ENCODE data around the gene SERP2.
A peak's percentile ranks its signal among the peaks of the same experiment; 100 is the strongest.

Gene SERP2

GRCh38 chr13:44388427-44389059 is 14.9 kb downstream of the SERP2 start:
- peak; percentile 79 for DNase-seq (ENCODE audit: low read depth, low spot score)

- no peak for DNase-seq (ENCODE audit: low read depth, low spot score)
Observed at GRCh38 chr13:44389060-44389666, 15.5 kb downstream of the SERP2 start.

- no peak for DNase-seq (ENCODE audit: low read depth, low spot score)
Observed at GRCh38 chr13:44389876-44390275, 16.3 kb downstream of the SERP2 start.

- no peak for DNase-seq (ENCODE audit: low read depth, low spot score)
Observed at GRCh38 chr13:44393391-44393790, 19.8 kb downstream of the SERP2 start.

GRCh38 chr13:44394658-44395057 is 21.0 kb downstream of the SERP2 start:
- no peak for DNase-seq (ENCODE audit: low read depth, low spot score)

GRCh38 chr13:44395976-44396694 is 22.5 kb downstream of the SERP2 start:
- no peak for DNase-seq (ENCODE audit: low read depth, low spot score)

GRCh38 chr13:44396701-44397580 is 23.3 kb downstream of the SERP2 start:
- DNase-seq (ENCODE audit: low read depth, low spot score): peak; percentile 91

GRCh38 chr13:44397766-44398223 is 24.2 kb downstream of the SERP2 start:
- peak; percentile 25 for DNase-seq (ENCODE audit: low read depth, low spot score)

GRCh38 chr13:44398606-44399005 is 25.0 kb downstream of the SERP2 start:
- DNase-seq (ENCODE audit: low read depth, low spot score): no peak

- DNase-seq (ENCODE audit: low read depth, low spot score): no peak
Observed at GRCh38 chr13:44399074-44399473, 25.4 kb downstream of the SERP2 start.

GRCh38 chr13:44400736-44401135 is 27.1 kb downstream of the SERP2 start:
- no peak for DNase-seq (ENCODE audit: low read depth, low spot score)

- no peak for DNase-seq (ENCODE audit: low read depth, low spot score)
Observed at GRCh38 chr13:44401577-44401976, 28.0 kb downstream of the SERP2 start.

- peak; percentile 58 for DNase-seq (ENCODE audit: low read depth, low spot score)
Observed at GRCh38 chr13:44402899-44403445, 29.3 kb downstream of the SERP2 start.

GRCh38 chr13:44403461-44404056 is 29.9 kb downstream of the SERP2 start:
- DNase-seq (ENCODE audit: low read depth, low spot score): peak; percentile 94

- peak; percentile 76 for DNase-seq (ENCODE audit: low read depth, low spot score)
Observed at GRCh38 chr13:44404261-44405132, 30.9 kb downstream of the SERP2 start.

- DNase-seq (ENCODE audit: low read depth, low spot score): no peak
Observed at GRCh38 chr13:44406617-44407016, 33.0 kb downstream of the SERP2 start.

GRCh38 chr13:44407379-44407778 is 33.8 kb downstream of the SERP2 start:
- no peak for DNase-seq (ENCODE audit: low read depth, low spot score)

GRCh38 chr13:44407891-44408290 is 34.3 kb downstream of the SERP2 start:
- DNase-seq (ENCODE audit: low read depth, low spot score): no peak

- no peak for DNase-seq (ENCODE audit: low read depth, low spot score)
Observed at GRCh38 chr13:44409595-44409994, 36.0 kb downstream of the SERP2 start.

GRCh38 chr13:44410328-44410859 is 36.8 kb downstream of the SERP2 start:
- no peak for DNase-seq (ENCODE audit: low read depth, low spot score)

All from ELF-1 (cell line).